22Rv1 (cell line): ENCODE data around the gene TEX35.

Source experiments
- H3K27ac ChIP-seq: fragments of 450-650 bp; 2 replicates; pipeline ENCODE4 v1.5.1; 2017
- ZFX ChIP-seq: fragments of 450-650 bp; IDR thresholded peaks from 2 replicates; pipeline ENCODE4 v1.6.1; 2017; ENCODE audit warnings: antibody characterized with exemption, borderline replicate concordance
- TF ChIP-seq, protein P1 (sequence below): fragments of 450-650 bp; IDR thresholded peaks from 2 replicates; pipeline ENCODE4 v1.5.1; 2017; ENCODE audit warnings: mild to moderate bottlenecking

Gene TEX35

GRCh38 chr1:178493301-178493741 is 19.6 kb upstream of the TEX35 start:
- no peak overlapping the region for H3K27ac ChIP-seq
- no peak for TF ChIP-seq ZFX
- TF ChIP-seq, protein P1, sequence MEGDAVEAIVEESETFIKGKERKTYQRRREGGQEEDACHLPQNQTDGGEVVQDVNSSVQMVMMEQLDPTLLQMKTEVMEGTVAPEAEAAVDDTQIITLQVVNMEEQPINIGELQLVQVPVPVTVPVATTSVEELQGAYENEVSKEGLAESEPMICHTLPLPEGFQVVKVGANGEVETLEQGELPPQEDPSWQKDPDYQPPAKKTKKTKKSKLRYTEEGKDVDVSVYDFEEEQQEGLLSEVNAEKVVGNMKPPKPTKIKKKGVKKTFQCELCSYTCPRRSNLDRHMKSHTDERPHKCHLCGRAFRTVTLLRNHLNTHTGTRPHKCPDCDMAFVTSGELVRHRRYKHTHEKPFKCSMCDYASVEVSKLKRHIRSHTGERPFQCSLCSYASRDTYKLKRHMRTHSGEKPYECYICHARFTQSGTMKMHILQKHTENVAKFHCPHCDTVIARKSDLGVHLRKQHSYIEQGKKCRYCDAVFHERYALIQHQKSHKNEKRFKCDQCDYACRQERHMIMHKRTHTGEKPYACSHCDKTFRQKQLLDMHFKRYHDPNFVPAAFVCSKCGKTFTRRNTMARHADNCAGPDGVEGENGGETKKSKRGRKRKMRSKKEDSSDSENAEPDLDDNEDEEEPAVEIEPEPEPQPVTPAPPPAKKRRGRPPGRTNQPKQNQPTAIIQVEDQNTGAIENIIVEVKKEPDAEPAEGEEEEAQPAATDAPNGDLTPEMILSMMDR = no peak

DNA sequence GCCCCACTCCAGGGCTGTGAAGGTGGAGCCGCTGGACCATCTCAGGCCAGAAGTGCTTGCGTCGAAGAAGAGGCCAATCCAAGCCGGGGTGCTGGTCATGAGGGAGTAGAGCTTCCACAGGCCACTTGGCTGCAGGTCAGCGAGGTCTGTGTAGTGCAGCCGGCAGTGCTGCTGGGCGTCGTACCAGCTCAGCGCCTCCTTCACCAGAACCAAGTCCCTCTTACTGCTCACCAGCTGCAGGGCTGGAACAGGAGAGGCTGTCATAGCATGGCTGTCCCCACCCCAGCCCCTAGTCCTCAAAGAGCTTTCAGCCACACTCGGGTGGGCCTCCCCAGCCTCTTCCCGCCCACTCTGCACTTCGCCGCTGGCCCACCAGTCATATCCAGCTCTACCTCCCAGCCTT is 18.3 kb upstream of the TEX35 start:
- no peak overlapping the region for H3K27ac ChIP-seq
- TF ChIP-seq, protein P1 = no peak
- TF ChIP-seq ZFX = no peak

DNA sequence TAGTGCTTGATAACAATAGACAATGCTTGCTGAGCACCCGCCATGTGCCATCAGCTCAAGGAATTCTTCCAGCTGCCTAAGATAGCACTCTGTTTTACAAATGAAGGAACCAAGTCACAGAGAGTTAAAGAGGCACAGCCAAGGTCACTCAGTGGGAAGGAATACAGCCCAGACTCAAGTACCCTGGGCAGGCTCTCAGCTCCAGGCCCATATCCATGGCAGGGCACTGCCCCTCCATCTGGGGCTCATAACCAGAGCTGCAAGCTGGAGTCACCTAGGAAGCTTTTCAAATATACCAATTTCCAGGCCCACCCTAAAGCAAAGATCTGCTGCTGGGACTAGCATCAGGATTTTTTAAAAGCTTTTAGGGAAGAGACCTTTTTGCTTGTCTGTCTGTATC is 17.8 kb upstream of the TEX35 start:
- TF ChIP-seq ZFX = no peak
- TF ChIP-seq, protein P1 = no peak
- H3K27ac ChIP-seq = no peak overlapping the region

GRCh38 chr1:178495741-178496409 is 17.0 kb upstream of the TEX35 start:
- H3K27ac ChIP-seq = no peak overlapping the region
- TF ChIP-seq, protein P1 = no peak
- TF ChIP-seq ZFX = no peak

DNA sequence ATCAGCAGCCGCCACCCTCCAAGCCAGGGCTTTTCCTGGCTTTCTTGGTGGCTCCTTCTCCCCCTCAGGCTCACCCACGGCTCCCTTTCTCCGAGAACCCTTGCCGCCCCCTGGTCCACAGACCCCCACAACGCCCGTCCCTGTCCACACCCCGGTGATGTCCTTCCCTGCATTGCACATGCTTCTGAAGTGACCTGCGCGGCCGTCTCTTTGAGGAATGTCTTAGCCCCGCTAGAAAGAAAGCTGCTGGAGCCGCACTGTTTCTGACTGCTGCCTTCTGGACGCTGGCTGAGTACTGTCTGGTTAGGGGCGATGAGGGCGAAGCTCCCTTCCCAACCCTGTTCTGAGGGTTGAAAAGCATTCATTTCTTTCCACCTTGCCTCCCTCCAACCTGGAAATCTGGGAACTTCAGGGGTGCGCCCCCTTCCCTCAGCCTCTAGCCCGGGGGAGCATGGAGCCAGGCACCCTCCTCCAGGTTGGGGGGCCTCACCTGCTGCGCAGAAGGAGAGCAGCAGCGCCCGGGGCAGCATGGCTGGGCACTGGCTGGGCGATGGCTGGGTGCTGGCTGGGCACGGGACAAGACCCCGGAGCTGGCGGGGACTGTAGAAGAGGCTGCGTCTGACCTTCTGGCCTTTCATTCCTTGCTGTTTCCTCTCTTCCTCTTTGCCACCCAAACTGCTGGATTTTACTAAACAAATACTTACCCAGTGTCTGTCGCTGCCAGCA is 16.3 kb upstream of the TEX35 start, which contains the start of gene CLEC20A:
TSS of gene CLEC20A (minus strand) at position 555 of the 726 bp plus-strand sequence. CDS start at position 530, 25 bp downstream.
- TF ChIP-seq, protein P1 = no peak
- no peak for TF ChIP-seq ZFX
- no peak within 1 kb of the TSS for H3K27ac ChIP-seq

- TF ChIP-seq ZFX = no peak
- TF ChIP-seq, protein P1 = no peak
- no peak overlapping the region for H3K27ac ChIP-seq
Measured at GRCh38 chr1:178497903-178498478, 14.9 kb upstream of the TEX35 start.
